Activated naive CD4-positive, alpha-beta T cell treated with anti-CD3 and anti-CD28 coated beads for 36 hours (primary cell): ENCODE results near the gene HK2. TPM values are rescaled to one million over a fixed set of nuclear protein-coding genes. Genes with fewer than 3 reads are reported as not detected.
"Not testable (repeated sequence)": the region's sequence is repeated elsewhere in the genome, so short reads cannot be mapped to it uniquely, and the experiment has no call there.

Experiments
- CTCF ChIA-PET: fragments of 350-600 bp; sonication (Branson Sonifier 250); formaldehyde crosslinking; loops from one replicate; lab custom pipeline; 2021; ENCODE audit warnings: antibody characterized with exemption; lab: Charles Lee
- DNase-seq: peaks from one replicate; pipeline ENCODE4 v3.0.0-alpha.2; 2020
- H3K27ac Mint-ChIP-seq: one replicate; pipeline ENCODE4 v1.8.0; 2021; ENCODE audit warnings: mild to moderate bottlenecking, mixed read lengths
- H3K27me3 Mint-ChIP-seq: one replicate; pipeline ENCODE4 v1.8.0; 2021; ENCODE audit warnings: low read depth, mixed read lengths
- H3K36me3 Mint-ChIP-seq: one replicate; pipeline ENCODE4 v1.8.0; 2021; ENCODE audit warnings: low read depth, mixed read lengths
- H3K4me1 Mint-ChIP-seq: one replicate; pipeline ENCODE4 v1.8.0; 2021; ENCODE audit warnings: low read depth, mixed read lengths
- H3K4me3 Mint-ChIP-seq: one replicate; pipeline ENCODE4 v1.8.0; 2021; ENCODE audit warnings: mild to moderate bottlenecking, moderate library complexity, mixed read lengths
- H3K9me3 Mint-ChIP-seq: one replicate; pipeline ENCODE4 v1.8.0; 2021; ENCODE audit warnings: mixed read lengths
- intact Hi-C: fragments of 100-400 bp; cut with micrococcal nuclease; formaldehyde crosslinking; loops from one replicate; pipeline ENCODE4 v1.15.1; 2023
- total RNA-seq, 2 experiments: library from RNA; stranded (reverse); gene quantifications; one replicate each; pipeline ENCODE4 v1.2.3, GENCODE V29; 2021

Gene HK2
- total RNA-seq = 10 to 100 TPM; 37.9 to 38.7 TPM

GRCh38 chr2:74833418-74834233 lies at the start of gene HK2:
Gene HK2, plus strand, starts transcription at chr2:74834127. Its CDS starts 454 bp downstream, at chr2:74834581.
- peaks cover 8% of the 10 kb centered on the region for H3K36me3 Mint-ChIP-seq
- peak within 1 kb of the TSS; percentile 94 for H3K4me3 Mint-ChIP-seq
- H3K27ac Mint-ChIP-seq = peak within 1 kb of the TSS; percentile 86
- peak; percentile 78 for DNase-seq
- CTCF ChIA-PET = interaction anchor here (0.9 to 5.1 kb wide), 3 partner anchors 43 to 118 kb away, joined by 3 to 37 read pairs (median 3); no protein-coding TSS in a partner anchor
- no peaks in the 10 kb centered on the region for H3K27me3 Mint-ChIP-seq
- H3K9me3 Mint-ChIP-seq = no peaks in the 10 kb centered on the region
- H3K4me1 Mint-ChIP-seq = peaks cover 41% of the 10 kb centered on the region
- intact Hi-C loops = loop anchor here (1.0 to 10.0 kb wide), 10 partner anchors 279 to 1719 kb away; partner anchors contain the start of genes ALMS1, CCDC142, DOK1 and FBXO41

- DNase-seq = no peak
- no peak overlapping the region for H3K27ac Mint-ChIP-seq
- H3K4me1 Mint-ChIP-seq = no peaks in the 10 kb centered on the region
- H3K36me3 Mint-ChIP-seq = peaks cover 1% of the 10 kb centered on the region
- CTCF ChIA-PET = no interaction called here
- intact Hi-C loops = no loop called here
- peaks cover 3% of the 10 kb centered on the region for H3K27me3 Mint-ChIP-seq
- H3K4me3 Mint-ChIP-seq = no peak overlapping the region
- H3K9me3 Mint-ChIP-seq = peaks cover 12% of the 10 kb centered on the region
Measured at GRCh38 chr2:74789271-74789670, 44.7 kb upstream of the HK2 start.

- no peaks in the 10 kb centered on the region for H3K4me1 Mint-ChIP-seq
- no peak for DNase-seq
- CTCF ChIA-PET = no interaction called here
- intact Hi-C loops = no loop called here
- H3K27ac Mint-ChIP-seq = no peak overlapping the region
- no peak overlapping the region for H3K4me3 Mint-ChIP-seq
- peaks cover 3% of the 10 kb centered on the region for H3K27me3 Mint-ChIP-seq
- peaks cover 1% of the 10 kb centered on the region for H3K36me3 Mint-ChIP-seq
- peaks cover 12% of the 10 kb centered on the region for H3K9me3 Mint-ChIP-seq
Measured at GRCh38 chr2:74792282-74792681, 41.6 kb upstream of the HK2 start.

- H3K27me3 Mint-ChIP-seq, H3K27ac Mint-ChIP-seq, H3K4me3 Mint-ChIP-seq, H3K9me3 Mint-ChIP-seq, CTCF ChIA-PET, intact Hi-C loops, H3K36me3 Mint-ChIP-seq, DNase-seq, H3K4me1 Mint-ChIP-seq: not testable (repeated sequence)
Measured at GRCh38 chr2:74794878-74795277, 39.0 kb upstream of the HK2 start.

GRCh38 chr2:74806355-74806839 lies 27.5 kb upstream of the HK2 start:
- H3K36me3 Mint-ChIP-seq = no peaks in the 10 kb centered on the region
- no peaks in the 10 kb centered on the region for H3K27me3 Mint-ChIP-seq
- H3K9me3 Mint-ChIP-seq = no peaks in the 10 kb centered on the region
- no peak for DNase-seq
- H3K4me1 Mint-ChIP-seq = no peaks in the 10 kb centered on the region
- H3K4me3 Mint-ChIP-seq = no peak overlapping the region
- CTCF ChIA-PET = no interaction called here
- intact Hi-C loops = no loop called here
- no peak overlapping the region for H3K27ac Mint-ChIP-seq

GRCh38 chr2:74806920-74807319 lies 27.0 kb upstream of the HK2 start:
- no peaks in the 10 kb centered on the region for H3K36me3 Mint-ChIP-seq
- H3K27me3 Mint-ChIP-seq = no peaks in the 10 kb centered on the region
- H3K4me3 Mint-ChIP-seq = no peak overlapping the region
- DNase-seq = no peak
- CTCF ChIA-PET = no interaction called here
- intact Hi-C loops = no loop called here
- H3K27ac Mint-ChIP-seq = no peak overlapping the region
- no peaks in the 10 kb centered on the region for H3K4me1 Mint-ChIP-seq
- H3K9me3 Mint-ChIP-seq = no peaks in the 10 kb centered on the region

GRCh38 chr2:74812787-74813590 lies 20.9 kb upstream of the HK2 start:
- Mint-ChIP-seq H3K27me3 (peaks cover 2% of the 10 kb centered on the region), H3K36me3 (no peaks in the 10 kb centered on the region), H3K27ac (no peak overlapping the region), H3K4me1 (peaks cover 9% of the 10 kb centered on the region), H3K9me3 (no peaks in the 10 kb centered on the region), H3K4me3 (no peak overlapping the region)
- DNase-seq = no peak
- CTCF ChIA-PET = no interaction called here
- intact Hi-C loops = no loop called here

- peaks cover 2% of the 10 kb centered on the region for H3K27me3 Mint-ChIP-seq
- intact Hi-C loops = no loop called here
- peaks cover 9% of the 10 kb centered on the region for H3K4me1 Mint-ChIP-seq
- no peaks in the 10 kb centered on the region for H3K36me3 Mint-ChIP-seq
- H3K4me3 Mint-ChIP-seq = no peak overlapping the region
- no peak for DNase-seq
- no peak overlapping the region for H3K27ac Mint-ChIP-seq
- no peaks in the 10 kb centered on the region for H3K9me3 Mint-ChIP-seq
- CTCF ChIA-PET = no interaction called here
Measured at GRCh38 chr2:74814102-74814501, 19.8 kb upstream of the HK2 start.

GRCh38 chr2:74815941-74816340 lies 18.0 kb upstream of the HK2 start:
- CTCF ChIA-PET = interaction anchor here (1.3 kb wide), 1 partner anchor 61 kb away, joined by 3 read pairs; no protein-coding TSS in a partner anchor
- intact Hi-C loops = no loop called here

GRCh38 chr2:74816540-74817303 lies 17.2 kb upstream of the HK2 start:
- Mint-ChIP-seq H3K27me3 (peaks cover 2% of the 10 kb centered on the region), H3K4me3 (no peak overlapping the region), H3K27ac (no peak overlapping the region), H3K36me3 (no peaks in the 10 kb centered on the region), H3K4me1 (peaks cover 9% of the 10 kb centered on the region), H3K9me3 (no peaks in the 10 kb centered on the region)
- CTCF ChIA-PET = interaction anchor here (1.3 kb wide), 1 partner anchor 60 kb away, joined by 3 read pairs; no protein-coding TSS in a partner anchor
- intact Hi-C loops = no loop called here
- no peak for DNase-seq

More at GRCh38 chr2:74815941-74816340, 18.0 kb upstream of the HK2 start:
- no peak for DNase-seq
- Mint-ChIP-seq H3K4me3 (no peak overlapping the region), H3K36me3 (no peaks in the 10 kb centered on the region), H3K27ac (no peak overlapping the region), H3K4me1 (peaks cover 9% of the 10 kb centered on the region), H3K9me3 (no peaks in the 10 kb centered on the region), H3K27me3 (peaks cover 2% of the 10 kb centered on the region)

- Mint-ChIP-seq H3K4me3 (no peak overlapping the region), H3K27ac (no peak overlapping the region), H3K9me3 (no peaks in the 10 kb centered on the region), H3K36me3 (no peaks in the 10 kb centered on the region), H3K27me3 (peaks cover 2% of the 10 kb centered on the region), H3K4me1 (peaks cover 9% of the 10 kb centered on the region)
- intact Hi-C loops = no loop called here
- no peak for DNase-seq
- CTCF ChIA-PET = interaction anchor here (1.3 kb wide), 1 partner anchor 59 kb away, joined by 3 read pairs; no protein-coding TSS in a partner anchor
Measured at GRCh38 chr2:74817304-74817675, 16.6 kb upstream of the HK2 start.

GRCh38 chr2:74819702-74820101 lies 14.2 kb upstream of the HK2 start:
- Mint-ChIP-seq H3K4me3 (no peak overlapping the region), H3K4me1 (peaks cover 9% of the 10 kb centered on the region), H3K27me3 (peaks cover 2% of the 10 kb centered on the region), H3K27ac (no peak overlapping the region), H3K36me3 (no peaks in the 10 kb centered on the region), H3K9me3 (no peaks in the 10 kb centered on the region)
- CTCF ChIA-PET = no interaction called here
- intact Hi-C loops = no loop called here
- no peak for DNase-seq
